NB4 (cell line): ENCODE results near the gene CNTN5.

Experiments used
- DNase-seq: peaks from one replicate; pipeline ENCODE4 v3.0.0; 2010; ENCODE audit warnings: low read depth
- H3K4me3 ChIP-seq: one replicate; pipeline ENCODE4 v1.5.1; 2011; ENCODE audit warnings: mild to moderate bottlenecking, low read depth, low read length, moderate library complexity
- CTCF ChIP-seq: IDR thresholded peaks from one replicate; pipeline ENCODE4 v1.5.1; 2012; ENCODE audit warnings: low read depth, low read length
- MAX ChIP-seq: IDR thresholded peaks from 2 replicates; pipeline ENCODE4 v1.6.1; 2011; ENCODE audit warnings: low read depth, low read length
- MYC ChIP-seq: IDR thresholded peaks from 2 replicates; pipeline ENCODE4 v1.6.1; 2011; ENCODE audit warnings: low read depth, low read length
- POLR2A ChIP-seq: IDR thresholded peaks from 2 replicates; pipeline ENCODE4 v1.6.1; 2011; ENCODE audit warnings: mild to moderate bottlenecking; ENCODE audit not compliant: insufficient read length; ENCODE audit errors: extremely low read depth

Gene CNTN5

GRCh38 chr11:99063331-99063730 is 42.6 kb downstream of the CNTN5 start:
- TF ChIP-seq POLR2A (no peak), MYC (no peak), CTCF (no peak), MAX (no peak)
- no peak for DNase-seq
- no peak overlapping the region for H3K4me3 ChIP-seq

- H3K4me3 ChIP-seq = no peak overlapping the region
- no peak for TF ChIP-seq POLR2A
- no peak for TF ChIP-seq CTCF
- TF ChIP-seq MAX = no peak
- TF ChIP-seq MYC = no peak
- DNase-seq = no peak
Observed at GRCh38 chr11:99065121-99065520, 44.4 kb downstream of the CNTN5 start.

GRCh38 chr11:99066618-99067317 is 46.0 kb downstream of the CNTN5 start:
- H3K4me3 ChIP-seq = no peak overlapping the region
- no peak for DNase-seq
- TF ChIP-seq CTCF = no peak
- TF ChIP-seq POLR2A = no peak

GRCh38 chr11:99068832-99069231 is 48.1 kb downstream of the CNTN5 start:
- TF ChIP-seq CTCF (no peak), MAX (no peak), POLR2A (no peak)
- peak; percentile 25 for DNase-seq
- H3K4me3 ChIP-seq = no peak overlapping the region

GRCh38 chr11:99069856-99070444 is 49.2 kb downstream of the CNTN5 start:
- DNase-seq = peak; percentile 14
- TF ChIP-seq MYC (no peak), POLR2A (no peak)
- peak overlapping the region; percentile 27 for H3K4me3 ChIP-seq

GRCh38 chr11:99079576-99079975 is 58.8 kb downstream of the CNTN5 start:
- H3K4me3 ChIP-seq = no peak overlapping the region
- no peak for DNase-seq

More at GRCh38 chr11:99079576-99079975, 58.8 kb downstream of the CNTN5 start:
- no peak for TF ChIP-seq CTCF
- TF ChIP-seq MAX = no peak
- TF ChIP-seq MYC = no peak
- TF ChIP-seq POLR2A = no peak
